ENCODE data around the gene ESPL1. TPM values are rescaled to one million over a fixed set of nuclear protein-coding genes. Genes with fewer than 3 reads are reported as not detected.

The ESPL1 gene
- total and polyA plus RNA-seq, 2 of the 8 experiments (the other 6 are each of a cell fraction or from before 2014, with no cell fraction given), result 31.8 to 52.7 TPM

DNA sequence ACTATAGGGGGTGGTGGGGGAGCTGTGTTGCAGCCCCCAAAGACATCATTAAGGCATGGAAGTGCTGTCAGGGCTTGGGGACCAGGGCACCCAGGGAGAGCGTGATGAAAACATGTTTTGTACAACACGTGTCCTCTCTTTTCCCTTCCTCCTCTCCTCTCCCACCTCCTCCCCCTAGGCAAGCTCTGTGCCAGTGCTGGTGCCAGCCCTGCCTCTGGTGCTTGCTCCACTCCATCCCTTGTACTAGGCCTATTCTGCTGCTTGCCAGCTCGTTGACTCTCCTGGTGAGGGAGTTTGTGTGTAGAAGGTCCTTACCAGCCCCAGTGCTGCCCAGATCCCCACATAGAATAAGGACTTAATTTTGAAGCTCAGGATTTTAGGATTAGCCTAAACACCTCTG, 32.9 kb upstream of the ESPL1 start:
- Histone ChIP-seq H2BK120ac (replicated peaks; ENCODE audit: low read depth, low read length) (no peak overlapping the region), H3K9ac (replicated peaks in 1 of 4; ENCODE audit: extremely low read depth in 1 of 4, low read depth in 3 of 4, low read length in 3 of 4) (no peak overlapping the region), H3K4ac (replicated peaks; ENCODE audit: insufficient read length, low read depth, low read length) (no peak overlapping the region), H3K56ac (replicated peaks; ENCODE audit: insufficient read length, low read depth, low read length) (no peak overlapping the region), H3K27me3 (replicated peaks in 1 of 4; ENCODE audit: control insufficient read depth in 3 of 4, extremely low read depth in 1 of 4, insufficient read depth in 3 of 4, low read length in 3 of 4) (no peaks in the 10 kb centered on the region), H3K9me3 (ENCODE audit: insufficient read depth in 2 of 2, low read depth in 1 of 2, low read length in 1 of 2) (no peaks in the 10 kb centered on the region), H3K23me2 (ENCODE audit: low read depth, low read length) (peaks cover 11% of the 10 kb centered on the region; the same call in 1 of the 2 replicates), H2BK20ac (ENCODE audit: low read length) (peak overlapping the region; percentile 67; the same call in 1 of the 2 replicates), H4K5ac (ENCODE audit: insufficient read length, low read depth, low read length) (no peak overlapping the region), H3K79me1 (ENCODE audit: low read depth, low read length) (no peaks in the 10 kb centered on the region), H2BK12ac (ENCODE audit: low read depth, low read length) (peak overlapping the region; percentile 69; the same call in 1 of the 2 replicates), H3K27ac (ENCODE audit: low read depth, low read length) (no peak overlapping the region), H3K14ac (ENCODE audit: insufficient read length) (no peak overlapping the region), H3K4me1 (replicated peaks in 1 of 4; ENCODE audit: control insufficient read depth in 3 of 4, insufficient read depth in 4 of 4, low read length in 3 of 4) (peaks cover 31 to 56% (median 44%) of the 10 kb centered on the region in 4 experiments), H3K4me2 (ENCODE audit: insufficient read depth in 1 of 2, low read depth in 2 of 2, low read length in 2 of 2) (peak overlapping the region; percentile 41 to 92; a peak in 3 of 4 replicates), H2AK5ac (ENCODE audit: low read depth, low read length) (0 out of 2 replicates have a peak overlapping the region, but pooled peaks have one; percentile 25), H2BK5ac (ENCODE audit: low read depth, low read length) (no peak overlapping the region), H3K4me3 (ENCODE audit: extremely low read depth in 1 of 4, insufficient read depth in 2 of 4, low read depth in 3 of 4, low read length in 4 of 4) (no peak overlapping the region), H4K91ac (replicated peaks; ENCODE audit: insufficient read length, low read length) (peak overlapping the region; percentile 67), H4K8ac (ENCODE audit: extremely low read depth, insufficient read depth, low read length) (no peak overlapping the region), H4K20me1 (replicated peaks in 1 of 2; ENCODE audit: control insufficient read depth in 1 of 2, insufficient read depth in 2 of 2, low read length in 2 of 2) (no peaks in the 10 kb centered on the region), H2BK15ac (ENCODE audit: low read length) (no peak overlapping the region), H2AFZ (ENCODE audit: low read length) (no peak overlapping the region), H3K79me2 (ENCODE audit: control insufficient read depth in 1 of 2, insufficient read depth in 2 of 2, low read length in 2 of 2) (peaks cover 0 to 7% of the 10 kb centered on the region in 2 experiments; a peak in 1 of 4 replicates), H3K36me3 (ENCODE audit: control insufficient read depth in 2 of 4, insufficient read depth in 4 of 4, low read length in 3 of 4) (no peaks in the 10 kb centered on the region), H3K18ac (ENCODE audit: extremely low read depth, low read length) (no peak overlapping the region), H3K23ac (ENCODE audit: insufficient read length) (no peak overlapping the region)
- no peak for FAIRE-seq
- ChIA-PET POLR2A (ENCODE audit: partially characterized antibody) (interaction anchor here (1.3 to 12.4 kb wide), 4 partner anchors 9 to 27 kb away, joined by 3 to 151 read pairs (median 3); no protein-coding TSS in a partner anchor), CTCF (ENCODE audit: partially characterized antibody) (interaction anchor here (2.5 to 23.5 kb wide), 4 partner anchors 9 to 52 kb away, joined by 12 to 535 read pairs (median 34); partner anchors contain the start of genes ESPL1 and ITGB7)
- TF ChIP-seq MAFK (IDR thresholded peaks at IDR 0.05; ENCODE audit: low read depth, low read length) (no peak), KDM5A (IDR thresholded peaks at IDR 0.05; ENCODE audit: low read length) (no peak), SIN3A (conservative IDR thresholded peaks at IDR 0.05 in 1 of 2, IDR thresholded peaks at IDR 0.05 in 1 of 2; ENCODE audit: low read depth in 1 of 2, low read length in 2 of 2) (no peak), SIRT6 (IDR thresholded peaks at IDR 0.05; ENCODE audit: low read length) (no peak), SP4 (IDR thresholded peaks at IDR 0.05; ENCODE audit: low read length) (no peak), JUN (IDR thresholded peaks at IDR 0.05; ENCODE audit: low read depth, low read length) (no peak)
- DNase-seq (ENCODE audit: low read depth in 1 of 2, low spot score in 2 of 2), result no peak
- WGBS, 2 experiments (ENCODE audit: extremely low coverage in 1 of 2, insufficient coverage in 1 of 2, insufficient read length in 1 of 2, insufficient replicate concordance in 2 of 2, low coverage in 1 of 2, low lambda C conversion rate in 2 of 2, missing lambda C conversion rate in 1 of 2), result 72% methylated on average over 3 of the region's 3 CpGs; no CpG with 5 or more reads in 1 of the 2 experiments
